ENCODE results near the gene FMO5.
"Not testable (repeated sequence)": the region's sequence is repeated elsewhere in the genome, so short reads cannot be mapped to it uniquely, and the experiment has no call there.

The FMO5 gene

GRCh38 chr1:147208619-147209018 is 16.5 kb downstream of the FMO5 start:
- no peak for DNase-seq (ENCODE audit: low read depth in 2 of 2)

DNA sequence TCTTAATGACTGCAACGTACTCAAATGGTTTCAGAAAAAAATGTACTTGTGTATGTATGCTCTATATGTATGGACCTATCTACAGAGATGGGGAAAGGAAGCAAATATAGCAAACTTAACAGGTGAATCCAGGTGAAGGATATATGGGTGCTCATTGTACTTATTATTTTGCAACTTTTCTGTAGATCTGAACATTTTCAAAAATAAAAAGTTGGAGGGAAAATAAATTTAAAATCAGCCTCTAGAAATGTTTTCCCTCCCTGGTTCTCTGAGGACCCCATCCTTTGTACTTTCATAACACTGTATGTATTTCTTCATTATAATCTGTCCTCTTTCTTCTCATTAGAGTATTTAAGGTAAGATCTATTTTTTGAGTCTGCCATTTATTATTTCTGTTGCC is 17.9 kb downstream of the FMO5 start:
- no peak for DNase-seq (ENCODE audit: low read depth in 2 of 2)

DNA sequence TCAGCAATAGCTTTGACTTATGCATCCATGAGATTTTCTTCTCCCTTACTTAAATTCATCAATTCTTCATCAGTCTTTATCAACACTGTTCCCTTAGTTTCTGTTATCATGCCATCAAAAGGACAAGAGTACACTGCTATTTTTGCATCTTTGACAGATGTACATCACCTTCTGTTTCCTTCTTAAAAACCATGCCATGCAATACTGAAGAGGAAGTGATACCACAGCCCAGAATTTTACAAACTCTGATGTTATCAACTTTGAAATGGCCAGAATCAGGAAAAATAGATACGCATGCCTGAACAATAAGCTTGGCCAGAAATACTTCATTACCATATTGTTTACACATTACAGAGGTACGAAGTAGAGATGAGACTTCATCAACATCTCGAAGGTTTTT is 21.1 kb downstream of the FMO5 start:
- no peak for DNase-seq (ENCODE audit: low read depth in 2 of 2)

GRCh38 chr1:147202576-147202975 is 22.6 kb downstream of the FMO5 start:
- DNase-seq (ENCODE audit: low read depth in 2 of 2): no peak

DNA sequence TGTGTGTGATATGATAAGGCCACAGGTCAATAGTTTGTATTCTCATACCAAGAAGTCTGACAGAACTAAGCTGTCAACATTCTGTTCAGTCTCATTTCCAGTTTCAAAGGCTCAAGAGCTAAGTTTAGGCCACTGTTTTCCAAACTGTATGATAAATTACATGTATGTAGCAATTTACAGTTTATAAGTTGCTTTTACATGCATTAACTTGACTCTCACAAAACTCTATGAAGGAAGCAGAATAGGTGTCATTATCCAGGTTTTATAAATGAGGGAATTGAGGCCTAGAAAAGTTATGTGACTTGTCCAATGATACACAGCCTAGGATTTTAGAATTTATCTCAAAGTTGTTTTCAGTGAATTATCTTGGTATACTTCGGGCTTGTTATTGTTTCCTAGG is 23.4 kb downstream of the FMO5 start:
- DNase-seq (ENCODE audit: low read depth in 2 of 2): no peak

DNA sequence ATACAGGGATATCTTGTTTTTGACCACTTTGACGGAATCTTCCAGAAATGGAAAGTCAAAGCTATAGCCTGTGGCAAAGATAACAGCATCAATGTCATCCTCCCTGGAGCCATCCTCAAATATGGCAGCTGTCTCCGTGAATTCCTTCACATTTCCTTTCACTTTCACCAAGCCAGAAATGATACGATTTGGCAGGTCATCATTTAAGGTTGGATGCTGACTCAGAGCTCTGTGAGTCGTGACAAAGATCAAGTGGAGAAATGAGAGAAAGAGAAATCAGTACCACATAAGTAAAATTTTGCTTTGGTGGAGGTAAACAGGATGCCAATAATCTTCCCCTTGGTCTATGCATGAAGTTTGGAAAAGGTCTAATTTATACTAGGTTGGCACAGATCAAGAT is 23.9 kb downstream of the FMO5 start:
- no peak for DNase-seq (ENCODE audit: low read depth in 2 of 2)

DNA sequence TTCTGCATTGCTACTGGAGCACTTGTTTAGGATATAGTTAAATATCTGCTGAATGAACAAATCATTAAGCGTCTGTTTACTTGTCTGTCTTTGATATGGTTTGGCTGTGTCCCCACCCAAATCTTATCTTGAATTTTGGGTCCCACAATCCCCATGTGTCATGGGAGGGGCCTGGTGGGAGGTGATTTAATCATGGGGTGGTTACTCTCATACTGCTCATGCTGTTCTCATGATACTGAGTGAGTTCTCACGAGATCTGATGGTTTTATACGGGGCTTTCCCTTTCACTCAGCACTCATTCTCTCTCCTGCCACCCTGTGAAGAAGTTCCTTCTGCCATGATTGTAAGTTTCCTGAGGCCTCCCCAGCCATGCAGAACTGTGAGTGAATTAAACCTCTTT is 27.8 kb downstream of the FMO5 start:
- DNase-seq (ENCODE audit: low read depth in 2 of 2): not testable (repeated sequence)

DNA sequence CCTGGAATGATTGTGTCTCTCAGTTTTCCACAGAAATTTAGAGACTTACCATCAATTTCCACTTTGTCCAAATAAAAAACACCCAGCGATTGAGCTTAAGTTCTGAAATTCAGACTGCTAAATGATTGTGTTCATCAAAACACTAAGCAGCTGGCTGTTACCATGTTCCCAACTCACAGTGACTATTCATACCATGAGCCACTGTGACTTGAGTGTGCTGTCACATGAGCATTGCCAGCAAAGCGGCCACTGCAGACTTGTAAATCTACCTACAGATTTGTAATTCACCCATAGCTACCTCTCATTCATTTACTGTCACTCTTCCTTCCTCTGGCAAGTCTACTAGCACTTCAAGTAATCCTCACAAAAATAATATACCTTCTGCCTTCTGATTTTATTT is 35.6 kb downstream of the FMO5 start:
- DNase-seq (ENCODE audit: low read depth in 2 of 2): no peak

DNA sequence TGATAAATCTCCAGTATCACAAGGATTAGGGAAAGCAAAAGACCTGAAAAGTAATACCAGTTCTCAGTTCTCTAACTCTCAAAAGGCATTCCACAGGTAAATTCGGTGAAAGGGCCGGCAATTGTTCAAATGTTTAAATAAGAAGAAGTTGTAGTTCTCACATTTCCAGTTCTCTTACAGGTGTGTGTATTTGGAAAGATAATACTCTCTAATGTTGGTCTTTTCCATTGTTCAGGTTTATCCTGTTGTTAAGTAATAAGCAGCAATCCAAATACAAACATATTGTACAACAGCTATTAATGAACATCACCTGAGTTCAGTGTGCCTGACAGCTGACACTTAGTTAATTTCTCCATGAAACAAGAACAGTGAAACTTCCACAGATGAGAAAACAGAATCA is 39.7 kb downstream of the FMO5 start:
- DNase-seq (ENCODE audit: low read depth in 2 of 2): no peak

DNA sequence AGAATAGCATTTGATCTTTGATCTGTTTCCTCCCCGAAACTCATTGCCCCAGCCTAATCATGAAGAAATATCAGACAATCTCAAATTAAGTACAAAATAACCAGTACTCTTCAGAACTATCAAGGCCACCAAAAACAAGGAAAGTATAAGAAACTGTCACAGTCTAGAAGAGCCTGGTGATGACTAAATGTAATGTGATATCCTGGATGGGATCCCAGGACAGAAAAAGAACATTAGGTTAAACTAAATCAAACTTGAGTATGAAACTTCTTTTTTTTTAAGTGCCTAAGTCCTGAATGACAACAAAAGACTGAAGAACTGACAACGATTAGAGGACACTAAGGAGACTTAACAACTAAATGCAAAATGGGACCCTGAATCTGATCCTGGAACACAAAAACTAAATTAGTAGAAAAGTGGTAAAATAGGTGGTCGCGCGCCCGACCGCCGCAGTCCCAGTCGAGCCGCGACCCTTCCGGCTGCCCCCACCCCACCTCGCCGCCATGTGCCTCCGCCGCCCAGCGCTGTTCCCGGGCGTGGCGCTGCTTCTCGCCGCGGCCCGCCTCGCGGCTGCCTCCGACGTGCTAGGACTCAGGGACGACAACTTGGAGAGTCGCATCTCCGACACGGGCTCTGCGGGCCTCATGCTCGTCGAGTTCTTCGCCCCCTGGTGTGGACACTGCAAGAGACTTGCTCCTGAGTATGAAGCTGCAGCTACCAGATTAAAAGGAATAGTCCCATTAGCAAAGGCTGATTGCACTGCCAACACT is 47.3 kb downstream of the FMO5 start:
- no peak for DNase-seq (ENCODE audit: low read depth in 2 of 2)

- peak; percentile 81 to 82 for DNase-seq (ENCODE audit: low read depth in 2 of 2)
Measured at GRCh38 chr1:147172168-147173016, 52.7 kb downstream of the FMO5 start, which contains the start of gene PRKAB2. Gene PRKAB2, minus strand, starts transcription at chr1:147172470. Its CDS starts 326 bp downstream, at chr1:147172144.

- peak in 1 of 2 donors; percentile 9 for DNase-seq (ENCODE audit: low read depth in 2 of 2)
Measured at GRCh38 chr1:147171399-147172167, 53.6 kb downstream of the FMO5 start.

DNA sequence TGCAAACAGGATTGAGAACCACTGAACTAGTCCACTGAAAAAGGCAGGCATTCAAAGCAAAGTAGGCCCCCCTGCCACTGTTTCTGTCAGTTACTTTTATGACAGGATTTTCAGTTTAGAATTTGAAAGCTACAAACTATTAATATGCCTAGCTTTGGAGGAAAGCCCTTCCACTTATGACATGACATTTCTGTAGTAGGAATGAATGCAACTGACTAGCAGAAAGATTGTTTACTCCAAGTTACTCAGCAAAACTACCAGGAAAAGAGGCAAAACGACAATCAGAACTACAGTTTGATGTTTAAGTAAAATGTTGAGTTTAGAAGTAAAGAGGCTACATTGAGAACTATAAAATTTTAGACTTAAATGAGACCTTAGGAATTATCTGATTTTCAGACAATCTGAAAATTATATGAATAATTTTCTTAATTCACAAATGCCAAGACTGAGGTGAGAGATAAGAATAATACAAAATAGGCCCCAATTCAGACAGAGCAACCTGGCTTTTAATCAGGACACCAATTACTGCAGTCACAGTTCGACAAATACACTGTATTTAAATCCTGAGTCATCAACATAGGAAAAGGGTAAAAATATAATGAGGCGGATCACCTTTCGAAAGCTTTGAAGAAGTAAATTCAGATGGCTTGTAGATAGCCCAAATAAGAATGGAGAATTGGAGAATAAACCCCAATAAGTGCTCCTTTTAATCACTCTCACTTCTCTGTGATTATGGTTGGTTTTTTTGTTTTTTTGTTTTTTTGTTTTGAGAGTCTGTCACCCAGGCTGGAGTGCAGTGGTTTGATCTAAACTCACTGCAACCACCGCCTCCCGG is 55.1 kb downstream of the FMO5 start:
- no peak for DNase-seq (ENCODE audit: low read depth in 2 of 2)

- no peak for DNase-seq (ENCODE audit: low read depth in 2 of 2)
Measured at GRCh38 chr1:147169171-147169570, 56.0 kb downstream of the FMO5 start.

DNA sequence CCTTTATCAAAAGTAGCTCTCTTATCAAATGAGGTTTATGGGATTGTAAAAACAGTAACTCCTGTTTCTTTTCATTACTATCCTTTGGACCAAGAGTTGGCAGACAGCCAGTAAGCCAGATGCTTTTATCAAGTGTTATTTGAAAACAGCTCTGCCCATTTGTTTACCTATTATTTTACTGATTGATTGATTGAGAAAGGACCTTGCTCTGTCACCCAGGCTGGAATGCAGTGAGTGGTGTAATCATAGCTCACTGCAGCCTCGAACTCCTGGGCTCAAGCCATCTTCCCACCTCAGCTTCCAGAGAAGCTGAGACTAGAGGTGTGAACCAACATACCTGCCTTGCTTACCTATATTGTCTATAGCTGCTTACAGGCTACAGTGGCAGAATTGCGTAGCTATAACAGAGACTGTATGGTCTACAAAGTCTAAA is 56.5 kb downstream of the FMO5 start:
- DNase-seq (ENCODE audit: low read depth in 2 of 2): no peak

DNA sequence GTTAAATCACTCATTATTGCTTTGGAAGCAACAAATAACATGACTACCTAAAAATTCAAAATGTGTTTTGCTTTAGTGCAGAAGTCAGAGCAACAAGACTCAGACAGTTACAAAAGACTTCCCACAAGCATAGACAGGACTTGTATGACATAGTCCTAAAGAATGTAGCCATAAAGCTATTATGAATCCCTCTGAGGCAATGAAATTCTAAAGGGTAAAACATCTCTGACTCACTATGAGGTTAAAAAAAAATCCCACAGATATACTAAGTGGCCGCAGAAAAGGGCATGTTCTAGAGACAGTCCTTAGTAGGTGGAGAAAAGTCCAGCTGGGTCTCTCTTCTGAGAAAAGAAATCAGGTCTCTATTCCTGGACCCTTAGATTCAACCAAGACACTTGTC is 57.8 kb downstream of the FMO5 start:
- no peak for DNase-seq (ENCODE audit: low read depth in 2 of 2)

DNA sequence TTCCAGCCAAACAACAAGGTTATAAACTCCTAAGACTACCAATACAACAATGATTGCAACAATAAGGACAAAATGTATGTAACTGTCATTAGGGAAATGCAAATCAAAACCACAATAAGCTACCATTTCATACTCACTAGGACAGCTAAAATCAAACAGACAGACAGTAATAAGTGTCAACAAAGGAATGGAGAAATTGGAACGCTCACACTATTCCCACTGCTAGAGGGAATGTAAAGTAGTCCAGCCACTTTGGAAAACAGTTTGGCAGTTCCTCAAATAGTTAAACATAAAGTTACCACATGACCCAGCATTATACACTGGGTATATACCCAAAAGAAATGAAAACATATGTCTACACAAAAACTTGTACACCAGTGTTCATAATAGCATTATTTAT is 62.1 kb downstream of the FMO5 start:
- DNase-seq (ENCODE audit: low read depth in 2 of 2): no peak

GRCh38 chr1:147162093-147162492 is 63.0 kb downstream of the FMO5 start:
- DNase-seq (ENCODE audit: low read depth in 2 of 2): no peak

DNA sequence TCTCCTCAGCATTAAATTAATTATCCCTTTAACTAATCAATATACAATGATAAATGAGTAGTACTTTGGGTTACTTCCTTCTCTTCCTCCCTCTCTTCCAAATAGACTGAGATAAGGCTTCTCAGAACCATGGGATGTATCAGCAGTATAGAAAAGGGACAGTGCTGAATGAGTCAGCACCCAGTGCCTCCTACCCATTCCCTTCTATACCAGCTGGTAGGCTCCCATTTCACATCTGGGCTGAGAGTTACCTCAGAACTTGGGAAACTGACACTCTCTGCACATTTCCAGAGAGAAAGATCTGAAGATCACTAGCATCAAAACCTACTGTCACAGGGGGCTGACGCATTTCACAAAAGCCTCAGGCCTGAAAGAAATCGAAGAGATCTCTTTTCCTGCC is 68.0 kb downstream of the FMO5 start:
- not testable (repeated sequence) for DNase-seq (ENCODE audit: low read depth in 2 of 2)

GRCh38 chr1:147156642-147157041 is 68.5 kb downstream of the FMO5 start:
- no peak for DNase-seq (ENCODE audit: low read depth in 2 of 2)

GRCh38 chr1:147152772-147153171 is 72.4 kb downstream of the FMO5 start:
- DNase-seq (ENCODE audit: low read depth in 2 of 2): no peak
